Neuronal stem cell (in vitro differentiated cells): ENCODE results near the gene WSCD2.

Experiments
- DNase-seq: peaks from one replicate; pipeline ENCODE4 v3.0.0-alpha.2; 2013; ENCODE audit warnings: low spot score
- H2AFZ ChIP-seq: one replicate; pipeline ENCODE4 v1.6.1; 2013; ENCODE audit warnings: mild to moderate bottlenecking, low read length, inconsistent platforms
- H2AK5ac ChIP-seq: 2 replicates; pipeline ENCODE4 v1.6.1; 2013; ENCODE audit warnings: low read depth, mild to moderate bottlenecking, inconsistent platforms, low read length, moderate library complexity, mixed read lengths
- H2BK120ac ChIP-seq: 2 replicates; pipeline ENCODE4 v1.6.1; 2013; ENCODE audit warnings: low read depth, mild to moderate bottlenecking, inconsistent platforms, low read length, moderate library complexity, mixed read lengths
- H2BK12ac ChIP-seq: one replicate; pipeline ENCODE4 v1.6.1; 2013; ENCODE audit warnings: low read length, inconsistent platforms
- H2BK15ac ChIP-seq: 2 replicates; pipeline ENCODE4 v1.6.1; 2013; ENCODE audit warnings: mild to moderate bottlenecking, low read length, inconsistent platforms, mixed read lengths
- H2BK5ac ChIP-seq: one replicate; pipeline ENCODE4 v1.6.1; 2013; ENCODE audit warnings: inconsistent platforms, mild to moderate bottlenecking, low read length, moderate library complexity
- H3K14ac ChIP-seq: one replicate; pipeline ENCODE4 v1.6.1; 2013; ENCODE audit warnings: low read length, inconsistent platforms
- H3K18ac ChIP-seq: 2 replicates; pipeline ENCODE4 v1.6.1; 2013; ENCODE audit warnings: low read length, inconsistent platforms
- H3K23ac ChIP-seq: 2 replicates; pipeline ENCODE4 v1.6.1; 2013; ENCODE audit warnings: low read depth, mild to moderate bottlenecking, mixed read lengths, low read length, inconsistent platforms; ENCODE audit not compliant: poor library complexity
- H3K27ac ChIP-seq: replicated peaks from 3 replicates; pipeline ENCODE4 v1.5.1; 2013; ENCODE audit warnings: low read length, inconsistent platforms
- H3K27me3 ChIP-seq, 3 experiments: 2 replicates each; pipeline ENCODE4 v1.6.1; 2013; ENCODE audit warnings: low read length in 3 of 3, mild to moderate bottlenecking in 2 of 3, inconsistent platforms in 1 of 3, low read depth in 1 of 3, mixed read lengths in 1 of 3, moderate library complexity in 1 of 3; ENCODE audit not compliant: control insufficient read depth in 3 of 3, insufficient read depth in 3 of 3
- H3K36me3 ChIP-seq, 2 donors: replicated peaks in 1 of 2; 2 replicates each; pipeline ENCODE4 v1.6.1; 2013; ENCODE audit warnings: low read length in 2 of 2; ENCODE audit not compliant: control insufficient read depth in 2 of 2, insufficient read depth in 2 of 2
- H3K4ac ChIP-seq: 2 replicates; pipeline ENCODE4 v1.6.1; 2013; ENCODE audit warnings: inconsistent platforms, mild to moderate bottlenecking, low read length, moderate library complexity
- H3K4me1 ChIP-seq, 2 donors: 1 replicate in 1 of 2; 2 replicates in 1 of 2; pipeline ENCODE4 v1.6.1; 2013; ENCODE audit warnings: low read length in 2 of 2, low read depth in 1 of 2; ENCODE audit not compliant: control insufficient read depth in 2 of 2, insufficient read depth in 1 of 2
- H3K4me2 ChIP-seq: one replicate; pipeline ENCODE4 v1.6.1; 2013; ENCODE audit warnings: mild to moderate bottlenecking, low read length, inconsistent platforms; ENCODE audit not compliant: insufficient read depth, poor library complexity, severe bottlenecking
- H3K4me3 ChIP-seq, 2 donors: 2 replicates each; pipeline ENCODE4 v1.5.1; 2013; ENCODE audit warnings: low read length in 2 of 2, mild to moderate bottlenecking in 2 of 2, inconsistent platforms in 1 of 2, moderate library complexity in 1 of 2
- H3K79me1 ChIP-seq: one replicate; pipeline ENCODE4 v1.6.1; 2013; ENCODE audit warnings: low read depth, mild to moderate bottlenecking, inconsistent platforms, low read length, moderate library complexity
- H3K9ac ChIP-seq: one replicate; pipeline ENCODE4 v1.6.1; 2013; ENCODE audit warnings: mild to moderate bottlenecking, low read depth, low read length, inconsistent platforms; ENCODE audit not compliant: poor library complexity
- H3K9me3 ChIP-seq, 2 donors: replicated peaks in 1 of 2; 2 replicates each; pipeline versions ENCODE3 to v1.6.1; 2013; ENCODE audit warnings: low read length in 2 of 2, mild to moderate bottlenecking in 2 of 2, inconsistent platforms in 1 of 2, low read depth in 1 of 2, mixed read lengths in 1 of 2, moderate library complexity in 1 of 2; ENCODE audit not compliant: control insufficient read depth in 2 of 2, insufficient read depth in 1 of 2
- H4K8ac ChIP-seq: one replicate; pipeline ENCODE4 v1.6.1; 2013; ENCODE audit warnings: low read depth, mild to moderate bottlenecking, inconsistent platforms, low read length, moderate library complexity
- H4K91ac ChIP-seq: one replicate; pipeline ENCODE4 v1.6.1; 2013; ENCODE audit warnings: low read length, low read depth, mild to moderate bottlenecking, inconsistent platforms; ENCODE audit not compliant: poor library complexity
- WGBS, 2 donors: extraction: QIAGEN DNeasy Blood & Tissue Kit; methylation state at CpG; one replicate each; pipeline ENCODE4 v1.1.7; 2013; ENCODE audit warnings: missing lambda C conversion rate in 2 of 2, mixed read lengths in 1 of 2; ENCODE audit not compliant: insufficient read length in 2 of 2, insufficient replicate concordance in 1 of 2; ENCODE audit errors: extremely low coverage in 2 of 2; 5-methylcytosine and 5-hydroxymethylcytosine counted together

Gene WSCD2

DNA sequence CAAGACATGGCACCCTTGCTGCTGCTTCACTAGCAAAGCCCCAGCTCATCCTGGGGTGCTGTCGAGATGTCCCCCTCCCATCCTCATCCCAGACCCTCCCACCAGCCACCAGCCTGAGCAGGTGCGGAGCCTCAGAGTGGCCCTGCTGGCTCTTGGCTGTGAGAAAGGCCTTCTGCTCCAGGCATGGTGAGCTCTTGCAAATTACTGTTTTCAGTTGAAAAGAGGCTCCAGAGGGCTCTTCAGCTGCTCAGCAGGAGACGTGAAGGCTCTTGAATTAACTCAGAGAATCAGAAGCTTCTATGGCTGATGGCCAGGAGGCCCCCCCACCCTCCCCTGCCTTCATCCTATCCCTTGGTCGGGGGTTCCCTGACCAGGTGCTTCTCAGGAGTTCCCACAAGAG lies 44.1 kb downstream of the WSCD2 start:
- Histone ChIP-seq H4K91ac (no peak overlapping the region), H3K14ac (no peak overlapping the region), H3K27ac (peak overlapping the region; percentile 31), H3K18ac (no peak overlapping the region), H2AFZ (no peak overlapping the region), H3K23ac (no peak overlapping the region), H3K4me1 (peaks cover 0 to 13% of the 10 kb centered on the region in 2 donors), H3K4me2 (no peak overlapping the region), H2BK15ac (no peak overlapping the region), H3K4ac (no peak overlapping the region), H3K9ac (no peak overlapping the region), H2AK5ac (no peak overlapping the region), H3K27me3 (peaks cover 0 to 2% (median 0%) of the 10 kb centered on the region in 3 experiments), H4K8ac (no peak overlapping the region), H2BK12ac (no peak overlapping the region), H3K9me3 (peaks cover 0 to 2% of the 10 kb centered on the region in 2 donors), H3K79me1 (no peaks in the 10 kb centered on the region), H3K36me3 (no peaks in the 10 kb centered on the region), H2BK5ac (no peak overlapping the region), H3K4me3 (no peak overlapping the region), H2BK120ac (no peak overlapping the region)
- no peak for DNase-seq
- WGBS, 2 donors: no CpG with 5 or more reads among the region's 4 CpGs

DNA sequence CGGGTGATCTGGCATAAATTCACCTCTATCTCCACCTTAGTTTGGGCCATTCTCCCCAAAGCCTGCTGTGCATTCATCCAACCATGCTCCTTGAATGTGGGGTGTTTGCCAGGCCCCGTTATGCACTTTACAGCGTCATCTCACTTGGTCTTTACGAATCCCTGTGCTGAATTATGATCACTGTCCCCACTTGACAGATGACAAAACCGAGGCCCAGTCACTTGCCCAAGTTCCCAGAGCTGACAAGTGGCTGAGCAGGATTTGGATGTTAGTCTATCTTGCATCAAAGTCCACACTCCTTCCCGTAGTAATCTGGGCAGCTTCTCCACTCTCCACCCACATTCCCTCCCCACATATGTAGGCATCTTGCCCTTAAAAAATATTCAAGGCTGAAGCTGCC lies 44.8 kb downstream of the WSCD2 start:
- H2BK12ac ChIP-seq: no peak overlapping the region
- no peak overlapping the region for H3K14ac ChIP-seq
- H3K36me3 ChIP-seq: no peaks in the 10 kb centered on the region
- no peak for DNase-seq
- no peak overlapping the region for H2AK5ac ChIP-seq
- peaks cover 0 to 2% of the 10 kb centered on the region in 2 donors for H3K9me3 ChIP-seq
- no peak overlapping the region for H3K23ac ChIP-seq
- H4K91ac ChIP-seq: no peak overlapping the region
- no peak overlapping the region for H2BK5ac ChIP-seq
- H3K4me3 ChIP-seq: no peak overlapping the region
- no peak overlapping the region for H3K4me2 ChIP-seq
- no peak overlapping the region for H3K18ac ChIP-seq
- no CpG with 5 or more reads among the region's 6 CpGs for WGBS, 2 donors
- H3K79me1 ChIP-seq: no peaks in the 10 kb centered on the region
- H2BK15ac ChIP-seq: no peak overlapping the region
- no peak overlapping the region for H3K27ac ChIP-seq
- H2BK120ac ChIP-seq: no peak overlapping the region
- no peak overlapping the region for H3K4ac ChIP-seq
- H4K8ac ChIP-seq: no peak overlapping the region
- H3K4me1 ChIP-seq: peaks cover 0 to 13% of the 10 kb centered on the region in 2 donors
- H3K9ac ChIP-seq: no peak overlapping the region
- peaks cover 0 to 2% (median 0%) of the 10 kb centered on the region in 3 experiments for H3K27me3 ChIP-seq
- H2AFZ ChIP-seq: no peak overlapping the region

DNA sequence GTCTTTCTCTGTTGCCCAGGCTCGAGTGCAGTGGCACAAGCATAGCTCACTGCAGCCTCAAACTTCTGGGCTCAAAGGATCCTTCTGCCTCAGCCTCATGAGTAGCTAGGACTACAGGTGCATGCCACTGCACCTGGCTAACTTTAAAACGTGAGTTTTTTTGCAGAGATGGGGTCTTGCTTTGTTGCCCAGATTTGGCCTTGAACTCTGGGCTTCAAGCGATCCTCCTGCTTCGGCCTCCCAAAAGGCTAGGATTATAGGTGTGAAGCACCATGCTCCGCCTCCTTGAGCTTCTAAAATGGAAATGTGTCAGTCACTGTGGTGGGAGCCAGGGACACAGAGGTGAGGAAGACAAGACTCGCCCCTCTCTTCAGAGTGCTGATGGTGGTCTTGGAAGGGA lies 45.6 kb downstream of the WSCD2 start:
- H4K8ac ChIP-seq: no peak overlapping the region
- no peak overlapping the region for H3K18ac ChIP-seq
- no peak overlapping the region for H3K4ac ChIP-seq
- H3K79me1 ChIP-seq: no peaks in the 10 kb centered on the region
- H2BK15ac ChIP-seq: no peak overlapping the region
- no peak overlapping the region for H3K23ac ChIP-seq
- no peak overlapping the region for H3K27ac ChIP-seq
- peaks cover 0 to 2% (median 0%) of the 10 kb centered on the region in 3 experiments for H3K27me3 ChIP-seq
- peaks cover 0 to 13% of the 10 kb centered on the region in 2 donors for H3K4me1 ChIP-seq
- no peak overlapping the region for H2AK5ac ChIP-seq
- no peak overlapping the region for H4K91ac ChIP-seq
- no peak overlapping the region for H2BK12ac ChIP-seq
- no CpG with 5 or more reads among the region's 6 CpGs for WGBS, 2 donors
- no peak overlapping the region for H2BK120ac ChIP-seq
- no peak overlapping the region for H3K14ac ChIP-seq
- H2BK5ac ChIP-seq: no peak overlapping the region
- no peak overlapping the region for H3K4me2 ChIP-seq
- no peaks in the 10 kb centered on the region for H3K36me3 ChIP-seq
- H2AFZ ChIP-seq: no peak overlapping the region
- peaks cover 0 to 2% of the 10 kb centered on the region in 2 donors for H3K9me3 ChIP-seq
- no peak overlapping the region for H3K9ac ChIP-seq
- H3K4me3 ChIP-seq: no peak overlapping the region
- no peak for DNase-seq

DNA sequence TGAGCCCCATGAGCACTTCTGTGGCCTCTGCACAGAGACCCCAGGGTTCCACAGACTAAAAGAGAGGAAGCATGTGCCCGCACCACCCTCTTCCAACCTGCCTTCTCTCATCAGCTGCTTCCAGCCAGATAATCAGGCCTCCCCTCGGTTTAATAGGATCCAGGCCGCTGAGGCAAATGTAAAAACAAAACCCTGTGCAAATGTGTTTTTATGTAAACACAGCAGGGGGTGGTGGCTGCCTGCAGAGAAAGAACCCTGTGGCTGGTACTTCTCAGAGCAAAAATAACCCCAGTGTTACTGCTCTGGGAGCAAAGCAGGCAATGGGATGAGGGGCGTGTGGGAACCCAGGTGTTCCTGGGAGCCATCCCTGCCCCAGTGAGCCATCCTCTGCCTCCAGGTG lies 46.2 kb downstream of the WSCD2 start:
- no peak overlapping the region for H3K4me2 ChIP-seq
- peaks cover 0 to 2% of the 10 kb centered on the region in 2 donors for H3K9me3 ChIP-seq
- peak overlapping the region; percentile 10 for H3K27ac ChIP-seq
- H2BK120ac ChIP-seq: no peak overlapping the region
- no peak overlapping the region for H3K18ac ChIP-seq
- H3K4me1 ChIP-seq: peaks cover 0 to 13% of the 10 kb centered on the region in 2 donors
- peaks cover 0 to 2% (median 0%) of the 10 kb centered on the region in 3 experiments for H3K27me3 ChIP-seq
- H3K23ac ChIP-seq: no peak overlapping the region
- H2AK5ac ChIP-seq: no peak overlapping the region
- no peak overlapping the region for H3K9ac ChIP-seq
- H3K4ac ChIP-seq: no peak overlapping the region
- no peak overlapping the region for H3K14ac ChIP-seq
- H3K36me3 ChIP-seq: no peaks in the 10 kb centered on the region
- no peak overlapping the region for H4K8ac ChIP-seq
- H2BK12ac ChIP-seq: no peak overlapping the region
- H4K91ac ChIP-seq: no peak overlapping the region
- H2AFZ ChIP-seq: no peak overlapping the region
- no peaks in the 10 kb centered on the region for H3K79me1 ChIP-seq
- whole genome bisulfite sequencing, 2 donors: no CpG with 5 or more reads among the region's 4 CpGs
- no peak for DNase-seq
- H2BK15ac ChIP-seq: no peak overlapping the region
- H3K4me3 ChIP-seq: no peak overlapping the region
- no peak overlapping the region for H2BK5ac ChIP-seq
